GM04503 (cell line): Measurements from ENCODE around the gene SMCO2.

Experiments used
- DNase-seq: peaks from one replicate; pipeline ENCODE4 v3.0.0-alpha.2; 2012; ENCODE audit warnings: low read depth

SMCO2 gene

DNA sequence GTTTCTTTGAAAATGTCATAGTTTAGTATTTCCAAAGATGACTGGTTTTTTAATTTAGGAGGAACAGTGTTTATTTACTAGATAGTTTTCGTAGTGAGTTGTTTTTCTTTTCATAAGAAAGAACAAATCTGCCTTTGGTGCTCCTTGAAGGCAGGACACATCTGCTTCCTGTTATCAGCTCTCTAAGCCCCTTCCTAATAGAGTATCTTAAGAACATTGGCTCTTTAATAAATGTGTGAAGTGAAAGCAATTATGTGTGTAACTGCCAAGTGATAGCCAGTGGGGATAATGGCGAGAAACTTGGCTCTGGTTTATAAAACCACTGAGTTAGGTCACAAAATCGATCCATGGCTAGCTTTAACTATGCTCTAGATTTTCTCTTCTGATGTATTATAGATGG lies 54.0 kb downstream of the SMCO2 start:
- no peak for DNase-seq

GRCh38 chr12:27502021-27502435 lies 55.5 kb downstream of the SMCO2 start:
- DNase-seq = no peak

DNA sequence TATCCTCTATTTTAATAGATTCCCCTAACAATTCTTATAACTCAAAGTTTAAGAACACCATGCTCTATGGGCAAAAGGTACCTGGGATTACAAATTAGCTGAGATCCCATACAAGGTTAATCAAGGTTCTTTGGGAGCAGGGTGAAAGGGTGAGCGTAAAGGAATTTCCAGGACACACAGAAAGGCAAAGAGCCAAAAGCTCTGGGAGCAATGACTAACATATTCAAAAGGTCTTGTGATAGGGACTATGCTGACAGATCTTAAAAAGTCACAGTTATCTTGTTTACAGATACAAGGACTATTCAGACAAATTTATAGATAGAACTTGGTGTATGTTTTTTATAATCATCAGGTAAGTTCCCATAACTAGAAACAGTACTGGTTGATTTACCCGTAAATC lies 58.0 kb downstream of the SMCO2 start:
- DNase-seq = no peak

DNA sequence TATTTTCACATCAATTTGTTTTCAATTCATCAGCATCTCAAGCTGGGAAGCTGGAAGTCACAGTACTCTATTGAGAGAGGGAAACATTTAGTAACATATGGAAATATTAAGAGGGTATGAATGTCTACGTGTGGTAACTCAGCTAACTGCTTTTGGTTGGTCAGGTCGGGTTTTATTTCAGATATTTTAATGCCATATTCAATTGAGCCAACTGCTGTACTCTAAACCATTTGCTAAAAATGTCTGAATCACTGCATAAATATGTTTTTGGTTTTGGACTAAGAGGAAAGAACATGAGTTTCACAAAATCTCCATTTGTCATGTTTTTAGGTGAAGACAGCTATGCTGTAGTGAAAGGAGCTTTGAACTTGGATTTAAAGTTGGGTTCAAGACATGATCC lies 58.6 kb downstream of the SMCO2 start:
- DNase-seq = peak; percentile 79

- DNase-seq = no peak
Observed at GRCh38 chr12:27505761-27506160, 59.2 kb downstream of the SMCO2 start.

DNA sequence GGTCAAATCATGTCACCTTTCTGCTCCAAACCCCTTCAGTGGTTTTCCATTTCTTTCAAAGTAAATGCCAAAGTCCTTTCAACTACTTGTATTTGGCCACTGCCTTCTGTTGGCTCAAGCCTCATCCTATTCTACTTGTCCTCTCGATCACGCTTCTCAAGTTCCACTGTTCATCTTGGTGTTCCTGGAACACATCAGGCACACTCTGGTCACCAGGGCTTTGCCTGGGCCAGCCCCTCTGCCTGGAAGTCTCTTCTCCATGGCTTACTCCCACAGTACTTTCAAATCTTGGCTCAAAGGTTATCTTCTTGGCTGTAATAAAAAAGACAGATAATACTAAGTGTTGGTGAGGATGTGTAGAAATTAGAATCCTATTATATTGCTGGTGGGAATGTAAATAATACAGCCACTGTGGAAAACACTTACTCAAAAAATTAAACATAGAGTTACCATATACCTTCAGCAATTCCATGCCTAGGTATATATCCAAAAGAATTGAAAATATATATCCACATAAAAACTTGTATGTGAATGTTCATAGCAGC lies 60.2 kb downstream of the SMCO2 start:
- no peak for DNase-seq

GRCh38 chr12:27508736-27509431 lies 62.3 kb downstream of the SMCO2 start:
- no peak for DNase-seq

GRCh38 chr12:27511031-27511722 lies 64.6 kb downstream of the SMCO2 start:
- DNase-seq = peak; percentile 45

DNA sequence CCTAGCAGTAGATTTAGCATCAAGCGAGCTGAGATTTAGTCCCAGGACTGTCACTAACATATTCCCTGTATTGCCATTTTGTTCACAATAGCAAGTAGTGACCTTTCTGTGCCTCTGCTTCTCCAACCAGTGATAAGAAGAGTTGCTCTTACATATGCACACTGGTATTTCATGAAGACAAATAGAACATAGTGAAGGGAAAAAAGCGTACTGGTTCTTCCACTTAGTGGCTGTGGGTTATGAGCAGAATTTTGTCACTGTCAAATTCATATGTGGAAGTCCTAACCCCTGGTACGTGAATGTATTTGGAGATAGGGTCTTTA lies 65.1 kb downstream of the SMCO2 start:
- DNase-seq = no peak

GRCh38 chr12:27513155-27513824 lies 66.8 kb downstream of the SMCO2 start:
- no peak for DNase-seq

DNA sequence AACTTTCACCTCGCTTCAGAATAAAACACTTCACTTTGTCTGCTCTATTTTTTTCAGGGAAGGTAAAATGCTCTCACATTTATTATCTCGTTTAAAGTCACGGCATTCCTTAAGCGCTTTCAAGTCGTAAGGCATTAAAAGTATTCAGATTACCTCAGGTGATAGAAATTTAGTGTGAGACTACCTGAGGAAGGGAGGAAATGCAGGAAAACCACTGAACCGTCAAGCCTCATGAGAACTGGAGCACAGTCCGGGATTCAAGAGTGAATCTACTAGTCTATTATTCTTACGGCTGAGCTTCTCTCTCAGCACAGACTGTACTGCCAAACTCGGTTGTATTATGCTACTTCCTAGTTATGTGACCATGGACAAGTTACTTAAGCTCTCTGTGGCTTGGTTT lies 69.1 kb downstream of the SMCO2 start:
- no peak for DNase-seq

GRCh38 chr12:27516625-27517024 lies 70.1 kb downstream of the SMCO2 start:
- no peak for DNase-seq

DNA sequence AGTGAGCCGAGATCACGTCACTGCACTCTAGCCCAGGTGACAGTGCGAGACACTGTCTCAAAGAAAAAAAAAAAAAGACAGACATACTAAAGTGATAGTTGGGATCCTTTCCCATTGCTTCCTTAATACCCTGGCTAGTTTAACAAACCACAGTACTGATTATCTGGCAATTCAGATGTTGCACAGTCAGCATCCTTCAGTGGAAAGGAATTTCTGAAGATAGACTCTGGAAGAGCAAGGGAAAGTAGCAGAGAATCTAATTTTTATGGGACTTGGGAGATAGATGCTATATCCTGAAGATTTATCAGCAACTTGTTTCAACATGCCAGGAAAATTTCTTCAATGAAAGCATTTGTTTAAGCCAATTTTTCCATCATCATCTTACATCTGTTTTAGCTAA lies 71.0 kb downstream of the SMCO2 start:
- no peak for DNase-seq

- DNase-seq = no peak
Observed at GRCh38 chr12:27517961-27518665, 71.6 kb downstream of the SMCO2 start.

DNA sequence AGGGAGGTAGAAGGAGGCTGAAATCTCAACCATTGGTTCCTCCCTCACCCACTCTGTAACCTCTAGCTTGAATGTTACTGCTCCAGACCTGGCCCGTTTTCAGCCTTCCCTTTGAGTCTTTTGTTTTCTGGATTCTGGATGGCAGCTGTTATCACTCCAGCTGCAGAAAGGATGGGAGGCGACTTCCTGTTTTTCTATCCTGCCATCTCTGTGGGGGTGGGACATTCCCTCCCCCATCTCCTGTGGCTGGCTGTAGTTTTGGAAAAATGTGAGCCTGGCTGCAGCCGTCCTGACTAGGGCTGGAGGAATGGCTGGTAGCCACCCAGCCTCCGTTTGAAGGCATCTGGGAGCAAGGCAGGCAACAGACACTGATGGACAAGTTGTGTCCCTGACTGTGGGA lies 74.5 kb downstream of the SMCO2 start:
- no peak for DNase-seq

DNA sequence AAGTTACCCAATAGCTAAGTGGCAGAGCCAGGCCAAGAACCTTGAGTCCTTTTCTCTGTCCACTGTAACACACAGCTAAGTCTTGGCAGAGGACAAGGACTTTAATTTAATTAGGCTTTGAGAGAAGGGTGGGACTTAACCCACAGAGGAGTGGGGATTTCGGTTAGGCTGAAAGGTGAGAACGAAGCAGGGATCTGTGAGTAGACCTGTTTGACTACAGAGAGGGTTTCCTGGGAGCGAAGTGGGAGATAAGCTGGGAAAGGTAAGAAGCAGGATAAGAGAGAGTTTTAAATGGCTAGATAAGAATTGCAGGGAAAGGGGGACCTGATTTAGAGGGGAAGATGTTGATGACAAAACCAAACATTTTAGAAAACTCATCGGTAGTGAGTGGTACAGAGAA lies 75.4 kb downstream of the SMCO2 start:
- no peak for DNase-seq

DNA sequence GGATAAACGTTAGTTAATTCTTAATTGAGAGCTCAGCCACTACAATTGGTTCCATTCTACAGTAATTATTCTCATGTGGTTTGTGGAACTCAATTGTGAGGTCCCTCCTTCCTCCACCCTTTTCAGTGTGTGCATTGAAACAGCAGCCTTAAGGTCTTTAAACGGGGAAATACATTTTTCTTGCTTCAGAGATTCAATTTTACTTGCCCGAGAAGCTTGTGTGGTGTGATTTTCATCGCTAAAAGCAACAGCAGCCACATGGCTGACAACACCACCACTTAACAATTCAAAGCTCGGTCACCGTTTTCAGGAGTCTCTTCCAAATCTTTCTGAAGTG lies 76.7 kb downstream of the SMCO2 start:
- no peak for DNase-seq

DNA sequence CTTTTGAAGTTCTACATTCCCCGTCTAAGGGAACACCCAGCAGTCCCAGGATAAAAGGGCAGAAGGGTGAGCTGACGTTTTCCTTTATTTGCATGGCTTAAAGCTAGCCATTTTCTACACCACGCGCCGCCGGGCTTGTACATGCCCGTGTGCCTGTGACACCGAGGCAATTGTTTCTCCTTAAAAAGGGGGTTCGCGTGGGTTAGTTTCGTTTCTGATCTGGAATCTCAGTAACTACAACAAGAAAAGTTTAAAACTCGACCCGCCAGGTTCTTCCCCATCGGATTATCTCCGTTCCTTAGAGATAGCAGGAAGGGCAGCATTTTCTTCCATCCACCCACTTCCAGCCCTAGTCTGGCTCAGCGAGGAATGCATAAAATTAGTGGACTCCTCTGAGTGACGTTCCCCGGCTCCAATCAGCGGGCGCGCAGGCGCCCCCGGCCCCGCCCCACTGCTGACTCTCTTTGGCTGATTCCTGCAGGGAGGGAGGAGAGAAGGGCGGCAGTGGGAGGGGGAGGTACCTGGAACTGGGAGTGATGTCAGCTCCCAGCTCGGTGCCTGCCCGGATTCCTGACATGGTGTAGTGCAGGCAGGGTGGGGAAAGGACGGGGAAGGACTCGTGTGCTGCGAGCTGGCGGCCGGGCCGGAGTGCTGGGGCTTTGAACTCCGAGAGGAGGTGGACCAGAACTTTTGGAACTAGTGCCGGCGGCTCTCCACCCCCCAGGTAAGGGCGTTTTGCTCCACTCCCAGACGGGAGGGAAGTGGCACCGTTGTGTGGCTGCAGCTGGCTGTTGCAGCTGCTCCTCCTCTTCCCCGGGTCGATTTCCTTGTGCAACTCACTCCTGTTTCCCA lies 77.3 kb downstream of the SMCO2 start, which contains the start of gene PPFIBP1:
PPFIBP1 (plus strand) TSS at position 565 of the 852 bp plus-strand sequence. CDS start 109,191 bp downstream, outside the sequence.
- DNase-seq = peak; percentile 94

DNA sequence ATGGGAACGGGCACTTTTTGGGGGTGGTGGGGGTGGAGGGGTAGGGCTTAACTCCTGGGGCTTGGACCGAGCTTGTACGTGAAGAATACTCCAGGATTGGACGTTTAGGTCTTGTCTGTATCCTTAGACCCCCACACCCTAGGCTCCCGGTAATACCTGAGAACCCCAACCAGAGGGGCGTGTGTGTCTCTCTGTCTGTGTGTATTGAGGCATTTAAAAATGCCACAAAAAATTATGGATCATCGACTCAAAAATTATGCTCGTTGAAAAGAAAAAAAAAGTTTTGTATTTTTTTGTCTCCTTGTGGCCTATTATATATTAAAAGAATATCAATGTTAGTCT lies 77.9 kb downstream of the SMCO2 start:
- no peak for DNase-seq

DNA sequence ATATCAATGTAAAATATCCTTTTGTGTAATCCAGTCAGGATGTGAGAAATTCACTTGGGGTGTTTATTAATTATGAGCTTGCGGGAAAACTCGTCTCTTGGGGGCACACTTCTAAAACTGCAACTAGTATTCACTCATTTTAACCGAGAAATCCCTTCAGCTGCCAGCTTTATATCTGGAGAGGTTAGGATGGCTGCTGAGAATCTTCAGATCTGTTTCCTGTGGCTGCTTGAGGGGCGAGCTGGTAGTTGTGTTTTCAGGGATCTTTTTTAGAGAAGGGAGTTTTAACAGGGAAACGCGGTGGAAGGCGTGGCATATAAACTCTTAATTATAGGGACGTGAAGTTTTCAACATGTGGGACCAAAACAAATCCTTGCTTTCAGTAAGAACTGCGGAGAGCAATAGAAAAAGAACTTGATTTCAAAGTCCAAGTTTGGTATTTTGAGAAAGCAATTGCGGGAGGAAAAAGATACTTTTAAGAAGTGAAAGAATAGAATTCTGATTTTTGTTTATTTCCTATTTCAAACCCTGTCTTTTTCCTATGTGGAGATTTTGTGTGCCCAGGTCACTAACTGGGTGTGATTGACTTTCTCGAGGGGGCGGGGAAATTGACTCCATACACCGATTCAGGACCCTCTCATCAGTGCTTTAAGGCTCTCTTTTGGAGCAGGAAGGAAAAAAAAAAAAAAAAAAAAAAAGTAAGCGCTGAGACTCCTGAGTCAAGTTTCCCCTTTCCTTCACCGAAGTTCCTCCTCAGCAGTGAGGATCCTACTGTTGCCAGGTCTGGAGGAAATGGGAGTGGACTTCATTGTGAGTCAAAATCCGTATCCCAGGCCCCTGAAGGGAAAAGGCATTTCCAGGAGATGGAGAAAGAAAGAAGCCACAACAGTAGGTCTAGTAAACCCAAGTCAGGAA lies 78.6 kb downstream of the SMCO2 start:
- no peak for DNase-seq

DNA sequence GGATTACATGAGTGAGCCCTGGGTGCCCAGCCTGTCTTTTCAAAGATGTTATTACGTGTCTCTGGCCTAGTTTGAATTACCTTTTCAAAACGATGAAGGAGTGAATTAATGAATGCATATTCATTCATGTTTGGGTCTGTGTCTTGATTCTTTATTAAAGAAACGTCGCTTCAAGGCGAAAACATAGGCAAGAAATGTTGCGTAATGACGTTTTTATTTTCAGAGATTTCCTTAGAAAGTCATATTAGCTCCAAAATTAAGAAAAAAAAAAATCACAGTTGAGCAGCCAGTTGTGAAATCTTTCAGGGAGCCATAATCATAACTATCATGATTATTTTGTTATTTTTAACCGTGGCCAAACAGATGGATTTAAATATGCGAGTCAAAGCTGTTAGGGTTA lies 81.0 kb downstream of the SMCO2 start:
- DNase-seq = no peak
